Muscle layer of duodenum (tissue), 2 donors: ENCODE measurements around the gene ANO2.

ENCODE experiments used
- H3K27ac ChIP-seq: one replicate; pipeline ENCODE4 v1.7.0; 2013; ENCODE audit warnings: mild to moderate bottlenecking, low read length
- H3K27me3 ChIP-seq: one replicate; pipeline ENCODE4 v1.7.0; 2013; ENCODE audit warnings: low read depth, mild to moderate bottlenecking, control low read depth, low read length
- H3K36me3 ChIP-seq, 2 donors: one replicate each; pipeline ENCODE4 v1.7.0; 2013; ENCODE audit warnings: low read length in 2 of 2, control low read depth in 1 of 2, mild to moderate bottlenecking in 1 of 2; ENCODE audit not compliant: insufficient read depth in 2 of 2, control insufficient read depth in 1 of 2
- H3K4me1 ChIP-seq, 2 donors: one replicate each; pipeline ENCODE4 v1.7.0; 2013; ENCODE audit warnings: low read length in 2 of 2, mild to moderate bottlenecking in 2 of 2, control low read depth in 1 of 2, moderate library complexity in 1 of 2; ENCODE audit not compliant: insufficient read depth in 2 of 2, control insufficient read depth in 1 of 2
- H3K4me3 ChIP-seq, 2 donors: one replicate each; pipeline ENCODE4 v1.7.0; 2013; ENCODE audit warnings: low read length in 2 of 2, low read depth in 1 of 2, mild to moderate bottlenecking in 1 of 2
- H3K9me3 ChIP-seq, 2 donors: one replicate each; pipeline ENCODE4 v1.7.0; 2013; ENCODE audit warnings: low read length in 2 of 2, control low read depth in 1 of 2, mild to moderate bottlenecking in 1 of 2; ENCODE audit not compliant: control insufficient read depth in 1 of 2
- donor health status: healthy.

Gene ANO2

DNA sequence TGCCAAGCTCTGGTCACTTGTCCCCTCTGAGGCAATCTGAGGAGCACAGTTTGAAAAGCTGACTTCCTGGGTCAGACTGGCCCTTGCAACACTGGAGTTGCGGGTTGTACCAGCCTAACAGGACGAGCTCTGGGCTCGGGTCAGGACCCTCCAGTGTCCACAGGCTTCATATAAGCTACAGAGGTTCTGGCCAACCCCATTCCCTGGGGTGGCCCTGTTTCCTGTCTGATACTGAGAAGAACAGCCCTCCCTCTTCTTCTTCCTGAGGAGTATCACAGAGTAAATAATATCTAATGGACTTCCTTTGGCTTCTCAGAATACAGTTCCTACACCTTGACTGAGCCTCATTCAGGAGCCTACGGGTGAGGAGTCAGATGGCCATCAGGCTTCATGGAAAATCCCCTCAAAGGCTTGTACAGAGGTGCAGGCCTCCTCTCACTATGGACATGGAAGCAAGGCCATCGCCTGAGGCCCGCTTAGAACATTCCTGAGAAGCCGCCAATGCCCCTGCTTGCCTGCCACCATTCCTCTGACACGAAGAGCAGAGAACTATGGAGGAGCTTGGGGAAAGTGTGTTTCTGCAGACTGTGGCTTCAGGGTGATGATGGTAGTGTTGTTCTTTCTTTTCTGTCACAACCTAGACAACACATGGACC, 28.5 kb upstream of the ANO2 start:
- Histone ChIP-seq H3K4me3 (no peak overlapping the region), H3K36me3 (no peaks in the 10 kb centered on the region), H3K27ac (no peak overlapping the region), H3K27me3 (no peaks in the 10 kb centered on the region), H3K9me3 (no peaks in the 10 kb centered on the region), H3K4me1 (no peaks in the 10 kb centered on the region)

DNA sequence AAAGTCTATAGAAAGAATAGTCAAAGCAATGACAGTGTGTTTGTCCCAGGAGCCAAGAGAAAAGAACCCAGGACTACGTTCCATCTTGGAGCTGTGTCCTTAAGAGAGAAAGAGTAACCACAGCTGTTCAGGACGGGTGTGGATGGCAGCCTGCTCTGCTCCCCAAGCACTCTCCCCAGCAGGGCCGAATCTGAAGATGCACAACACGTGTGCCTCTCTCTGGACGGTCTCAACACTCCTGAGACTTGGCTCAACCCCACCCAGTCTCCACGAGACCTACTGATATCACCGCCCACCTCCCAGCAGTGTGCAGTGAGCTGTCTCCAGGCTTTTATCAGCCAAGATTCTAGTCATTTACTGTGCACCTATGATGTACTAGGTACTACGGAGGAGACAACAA, 27.3 kb upstream of the ANO2 start:
- no peak overlapping the region for H3K4me3 ChIP-seq
- H3K36me3 ChIP-seq: no peaks in the 10 kb centered on the region
- H3K9me3 ChIP-seq: no peaks in the 10 kb centered on the region
- no peak overlapping the region for H3K27ac ChIP-seq
- H3K27me3 ChIP-seq: no peaks in the 10 kb centered on the region
- H3K4me1 ChIP-seq: no peaks in the 10 kb centered on the region

DNA sequence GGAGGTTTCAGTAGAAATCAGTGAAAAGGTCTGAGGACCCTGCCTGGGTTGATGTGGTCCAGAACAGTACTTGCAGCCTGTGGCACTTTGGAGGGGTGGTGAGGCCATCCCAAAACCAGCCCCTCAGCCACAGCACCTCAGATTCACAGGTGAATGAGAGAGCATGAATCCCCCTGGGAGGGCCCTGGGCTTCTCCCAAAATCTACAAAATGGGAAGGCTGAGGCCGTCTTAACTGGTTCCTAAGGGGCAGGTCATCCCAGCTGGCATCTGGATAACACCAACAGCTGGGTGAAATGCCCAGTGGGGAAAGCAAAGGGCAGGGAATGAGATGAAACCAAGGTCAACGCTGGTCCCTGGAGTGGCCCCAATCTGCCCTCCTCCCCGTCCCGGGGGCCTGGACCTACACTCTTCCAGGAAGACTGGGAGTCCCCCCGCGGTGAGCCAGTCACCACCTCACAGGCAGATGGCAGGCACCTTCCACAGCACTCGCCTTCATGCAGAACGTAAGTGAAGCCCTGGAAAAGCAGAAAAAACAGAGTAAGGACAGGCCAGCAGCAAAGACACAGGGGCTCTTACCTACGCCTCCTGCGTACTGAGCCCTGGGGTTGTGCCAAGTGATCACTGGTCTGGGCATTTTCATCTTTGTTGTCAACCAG, 26.3 kb upstream of the ANO2 start:
- no peaks in the 10 kb centered on the region for H3K4me1 ChIP-seq
- H3K27me3 ChIP-seq: no peaks in the 10 kb centered on the region
- no peaks in the 10 kb centered on the region for H3K9me3 ChIP-seq
- no peaks in the 10 kb centered on the region for H3K36me3 ChIP-seq
- H3K4me3 ChIP-seq: no peak overlapping the region
- H3K27ac ChIP-seq: no peak overlapping the region

DNA sequence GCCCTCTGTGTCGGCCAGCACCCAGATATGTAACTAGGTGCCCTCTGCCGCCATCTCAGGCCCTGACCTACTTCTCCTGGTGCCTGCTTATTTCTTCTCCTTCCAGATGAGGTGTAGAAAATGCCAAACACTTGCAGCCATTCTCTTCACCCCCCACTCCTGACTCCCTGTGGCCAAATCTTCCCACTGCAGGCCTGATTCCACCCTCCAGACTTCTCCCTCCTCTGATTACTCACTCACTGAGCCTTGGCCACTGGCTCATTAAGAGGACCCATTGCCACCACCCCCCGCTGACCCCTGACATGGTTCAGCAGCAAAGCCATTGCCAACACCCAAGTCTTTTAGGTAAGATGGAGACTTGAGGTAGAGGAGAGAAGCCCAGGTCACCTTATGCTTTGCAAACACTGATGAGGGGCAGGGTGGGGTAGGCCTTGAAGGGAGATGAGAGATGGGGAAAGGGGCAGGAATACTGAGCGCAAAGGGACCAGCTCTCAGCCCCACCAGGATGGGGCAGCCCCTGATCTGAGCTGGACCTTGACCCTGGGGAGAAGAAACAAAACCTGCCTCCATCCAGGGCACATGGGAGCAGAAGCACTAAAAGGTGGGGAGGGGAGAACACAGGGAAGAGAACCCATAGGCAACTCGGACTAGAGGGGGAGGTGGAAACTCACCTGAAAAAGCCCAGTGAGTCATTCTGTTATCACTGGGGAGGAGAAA, 25.1 kb upstream of the ANO2 start:
- no peak overlapping the region for H3K4me3 ChIP-seq
- no peaks in the 10 kb centered on the region for H3K4me1 ChIP-seq
- no peak overlapping the region for H3K27ac ChIP-seq
- no peaks in the 10 kb centered on the region for H3K27me3 ChIP-seq
- no peaks in the 10 kb centered on the region for H3K9me3 ChIP-seq
- no peaks in the 10 kb centered on the region for H3K36me3 ChIP-seq

DNA sequence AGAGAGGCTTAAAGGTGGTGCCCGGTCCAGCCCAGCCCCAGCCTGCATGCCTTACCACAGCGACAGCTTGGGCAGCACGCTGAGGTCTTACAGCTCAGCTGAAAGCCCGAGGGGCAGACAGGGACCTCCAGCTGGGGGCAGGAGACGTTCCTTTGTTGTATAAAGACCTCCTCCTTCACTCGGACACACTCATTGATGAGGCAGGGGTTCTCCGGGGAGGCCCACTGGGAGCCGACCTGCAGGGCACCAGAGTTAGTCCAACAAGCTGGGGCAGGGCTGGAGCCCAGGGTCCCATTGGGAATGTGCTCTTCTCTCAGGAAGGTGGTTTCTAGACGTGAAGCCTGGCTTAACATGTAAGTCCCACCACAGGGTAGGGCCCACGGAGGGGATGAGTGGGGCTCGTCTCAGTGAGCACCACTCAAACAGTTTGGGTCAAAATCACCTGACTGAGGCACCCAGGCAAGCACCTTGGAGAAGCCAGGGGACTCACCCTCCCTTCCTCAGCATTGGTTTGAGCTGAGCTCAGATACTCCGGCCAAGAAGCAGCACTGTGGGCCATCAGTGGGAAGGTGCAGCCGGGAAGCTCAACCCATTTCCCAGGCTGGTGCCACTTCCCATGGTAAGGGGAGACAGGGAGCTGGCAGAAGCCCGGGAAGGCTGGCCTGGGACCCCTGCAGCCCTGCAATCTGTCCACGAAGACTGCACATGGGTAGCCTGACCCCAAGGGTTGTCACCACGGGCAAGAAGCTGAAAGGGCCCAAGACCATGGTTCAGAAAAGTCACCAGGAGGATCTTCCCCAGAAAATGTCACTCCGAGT, 24.3 kb upstream of the ANO2 start:
- H3K4me3 ChIP-seq: no peak overlapping the region
- no peaks in the 10 kb centered on the region for H3K4me1 ChIP-seq
- no peaks in the 10 kb centered on the region for H3K9me3 ChIP-seq
- H3K27me3 ChIP-seq: no peaks in the 10 kb centered on the region
- no peaks in the 10 kb centered on the region for H3K36me3 ChIP-seq
- no peak overlapping the region for H3K27ac ChIP-seq

DNA sequence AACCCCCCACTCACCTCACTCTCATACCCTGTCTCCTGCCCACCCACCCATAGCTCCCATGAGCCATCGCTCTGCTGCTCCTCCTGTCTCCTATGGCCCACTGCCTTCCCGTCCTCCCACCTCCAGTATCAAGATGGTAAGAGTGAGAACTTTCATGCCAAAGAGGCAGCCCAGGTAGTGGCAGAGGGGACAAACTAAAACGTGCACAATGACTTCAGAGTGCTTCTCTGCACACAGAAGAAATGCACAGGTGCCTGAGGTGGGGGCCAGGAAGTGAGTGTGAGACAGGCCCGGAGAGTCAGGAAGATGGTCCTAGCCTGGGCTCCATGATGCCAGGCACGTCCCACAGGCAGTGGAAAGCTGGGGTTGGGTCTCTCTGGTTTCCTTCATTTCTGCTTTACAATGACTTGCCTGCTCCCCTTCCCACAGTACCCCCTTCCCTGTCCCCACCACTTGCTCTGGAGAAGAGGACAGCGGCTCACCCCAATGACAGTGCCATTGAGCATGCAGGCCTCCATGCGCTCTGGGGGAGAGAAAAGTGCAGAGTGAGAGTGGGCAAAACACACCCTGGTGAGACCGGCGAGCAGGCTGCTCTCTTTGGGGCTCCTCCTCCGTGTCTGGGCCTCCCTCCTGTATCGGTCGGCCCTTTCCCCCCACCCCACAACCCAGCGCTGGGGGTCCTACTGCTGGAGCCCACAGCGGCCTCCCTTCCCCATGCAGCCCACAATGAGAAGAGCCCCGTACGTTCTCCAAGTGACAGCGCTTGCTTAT, 22.8 kb upstream of the ANO2 start:
- H3K36me3 ChIP-seq: no peaks in the 10 kb centered on the region

DNA sequence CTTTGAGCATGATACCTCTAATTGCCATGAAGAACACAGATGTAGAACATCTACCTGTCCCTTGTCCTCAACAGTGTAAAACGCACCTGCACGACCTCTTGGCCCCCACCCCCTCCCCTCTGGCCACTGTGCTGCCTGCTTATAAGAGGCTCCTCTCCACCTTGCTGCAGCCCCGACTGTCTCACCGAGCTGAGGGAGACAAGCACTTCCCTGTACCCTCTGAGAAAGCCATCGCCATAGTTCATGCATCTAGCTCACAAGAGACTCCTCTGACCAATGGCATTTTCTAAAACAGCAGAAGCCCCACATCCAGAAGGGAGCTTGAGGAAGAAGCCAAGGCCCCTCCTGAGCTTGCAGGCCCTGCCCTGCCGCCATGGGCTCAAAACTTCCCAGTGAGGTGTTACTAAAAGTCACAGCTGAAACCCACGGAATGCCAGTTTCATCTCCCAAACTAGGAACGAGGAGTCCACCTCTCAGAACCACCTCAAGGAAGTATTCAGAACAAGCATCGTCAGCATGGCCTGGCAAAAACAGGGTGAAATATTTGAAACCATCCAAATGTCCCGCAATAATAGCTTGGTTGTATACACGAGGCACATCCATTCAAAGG, 21.5 kb upstream of the ANO2 start:
- no peaks in the 10 kb centered on the region for H3K4me1 ChIP-seq
- no peaks in the 10 kb centered on the region for H3K36me3 ChIP-seq
- H3K27ac ChIP-seq: no peak overlapping the region
- H3K4me3 ChIP-seq: no peak overlapping the region
- H3K9me3 ChIP-seq: no peaks in the 10 kb centered on the region
- H3K27me3 ChIP-seq: no peaks in the 10 kb centered on the region

More for the DNA sequence above, 22.8 kb upstream of the ANO2 start:
- Histone ChIP-seq H3K27me3 (no peaks in the 10 kb centered on the region), H3K9me3 (no peaks in the 10 kb centered on the region), H3K4me3 (no peak overlapping the region), H3K27ac (no peak overlapping the region), H3K4me1 (no peaks in the 10 kb centered on the region)

DNA sequence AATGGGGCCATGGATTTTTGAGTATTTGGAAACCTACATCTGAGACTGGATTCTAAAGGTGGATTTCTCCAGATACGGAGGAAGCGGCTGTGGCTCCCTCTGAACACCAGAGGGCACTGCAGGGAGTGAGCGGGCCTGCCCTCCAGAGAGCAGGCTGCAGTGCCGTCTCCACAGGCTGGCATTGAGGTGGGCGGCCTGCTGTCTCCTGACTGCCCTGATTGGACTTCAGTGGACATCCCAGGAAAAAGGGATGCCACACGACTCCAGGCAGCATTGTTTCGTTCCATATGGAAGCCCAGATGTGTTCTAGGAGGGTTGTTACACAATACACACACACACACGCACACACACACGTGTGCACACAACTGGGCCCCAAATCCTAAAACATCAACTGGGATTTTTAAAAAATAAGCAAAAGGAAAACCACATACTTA, 20.9 kb upstream of the ANO2 start:
- Histone ChIP-seq H3K9me3 (no peaks in the 10 kb centered on the region), H3K36me3 (no peaks in the 10 kb centered on the region), H3K27me3 (no peaks in the 10 kb centered on the region), H3K4me1 (no peaks in the 10 kb centered on the region), H3K27ac (no peak overlapping the region), H3K4me3 (no peak overlapping the region)

DNA sequence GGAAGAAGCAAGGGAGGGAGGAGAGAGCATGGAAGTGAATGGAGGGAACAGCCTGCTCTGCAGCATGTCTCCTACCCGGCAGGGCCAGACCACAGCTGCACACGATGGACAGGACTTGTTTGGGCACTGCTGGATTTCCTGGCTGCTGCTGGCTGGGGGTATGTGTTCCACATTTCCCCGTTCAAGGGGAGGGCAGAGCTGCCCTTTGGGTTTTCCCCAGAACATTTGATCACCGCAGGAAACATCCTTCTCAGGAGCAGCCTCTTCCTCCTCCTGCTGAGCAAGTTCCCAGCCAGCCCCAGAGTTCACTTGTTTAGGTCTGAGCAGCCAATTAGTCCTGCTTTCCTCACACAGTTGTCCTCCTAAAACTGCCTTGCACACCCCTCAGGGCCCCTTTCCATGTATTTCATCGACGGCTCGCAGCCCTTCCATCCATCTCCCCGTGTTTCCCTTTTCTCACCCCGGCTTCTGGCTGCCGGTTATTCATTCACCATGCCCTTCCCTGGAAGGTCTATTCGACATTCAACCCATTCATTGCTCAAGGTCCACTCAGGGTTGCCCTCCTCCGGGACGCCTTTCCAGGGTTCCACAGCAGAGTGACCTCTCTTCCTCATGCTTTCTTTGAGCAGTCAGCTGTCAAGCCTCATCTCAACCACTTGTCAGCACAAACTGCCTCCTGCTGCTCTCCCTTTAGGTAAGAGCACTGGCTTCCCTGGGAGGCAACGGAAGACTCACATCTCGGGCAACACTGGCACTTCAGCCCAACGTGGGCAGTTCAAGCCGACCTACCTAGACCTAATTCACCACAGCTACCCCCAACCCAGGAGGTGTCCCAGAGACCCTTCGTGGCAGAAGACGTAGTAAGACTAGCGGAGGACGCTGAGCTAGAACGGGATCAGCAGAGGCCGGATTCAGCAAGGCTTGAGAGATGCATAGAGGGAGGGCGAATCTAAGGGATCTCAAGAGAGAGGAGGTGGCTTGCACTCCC, 20.1 kb upstream of the ANO2 start:
- Histone ChIP-seq H3K36me3 (no peaks in the 10 kb centered on the region), H3K27me3 (no peaks in the 10 kb centered on the region), H3K4me3 (no peak overlapping the region), H3K27ac (no peak overlapping the region), H3K9me3 (no peaks in the 10 kb centered on the region), H3K4me1 (no peaks in the 10 kb centered on the region)

DNA sequence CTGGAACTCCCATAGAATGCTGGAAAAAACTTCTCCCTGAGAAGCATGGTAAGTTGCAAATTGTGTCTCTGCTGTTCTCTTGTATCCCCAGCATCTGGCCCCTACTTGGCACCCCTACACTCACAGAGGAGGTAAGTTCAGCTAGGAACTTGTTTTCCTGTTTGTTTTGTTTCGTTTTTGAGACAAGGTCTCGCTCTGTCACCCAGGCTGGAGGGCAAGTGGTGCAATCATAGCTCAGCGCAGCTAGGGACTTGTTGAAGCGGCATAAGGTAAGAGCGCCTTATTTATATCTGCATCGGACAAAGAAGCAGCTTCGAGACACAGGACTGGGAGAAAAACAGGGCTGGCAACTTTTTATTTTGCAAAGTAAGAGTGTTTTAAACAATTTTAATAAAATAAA, 18.5 kb upstream of the ANO2 start:
- no peaks in the 10 kb centered on the region for H3K9me3 ChIP-seq
- no peak overlapping the region for H3K27ac ChIP-seq
- no peak overlapping the region for H3K4me3 ChIP-seq
- H3K36me3 ChIP-seq: no peaks in the 10 kb centered on the region
- H3K4me1 ChIP-seq: no peaks in the 10 kb centered on the region
- no peaks in the 10 kb centered on the region for H3K27me3 ChIP-seq
